ENCODE data around the gene GRSF1.

DNA sequence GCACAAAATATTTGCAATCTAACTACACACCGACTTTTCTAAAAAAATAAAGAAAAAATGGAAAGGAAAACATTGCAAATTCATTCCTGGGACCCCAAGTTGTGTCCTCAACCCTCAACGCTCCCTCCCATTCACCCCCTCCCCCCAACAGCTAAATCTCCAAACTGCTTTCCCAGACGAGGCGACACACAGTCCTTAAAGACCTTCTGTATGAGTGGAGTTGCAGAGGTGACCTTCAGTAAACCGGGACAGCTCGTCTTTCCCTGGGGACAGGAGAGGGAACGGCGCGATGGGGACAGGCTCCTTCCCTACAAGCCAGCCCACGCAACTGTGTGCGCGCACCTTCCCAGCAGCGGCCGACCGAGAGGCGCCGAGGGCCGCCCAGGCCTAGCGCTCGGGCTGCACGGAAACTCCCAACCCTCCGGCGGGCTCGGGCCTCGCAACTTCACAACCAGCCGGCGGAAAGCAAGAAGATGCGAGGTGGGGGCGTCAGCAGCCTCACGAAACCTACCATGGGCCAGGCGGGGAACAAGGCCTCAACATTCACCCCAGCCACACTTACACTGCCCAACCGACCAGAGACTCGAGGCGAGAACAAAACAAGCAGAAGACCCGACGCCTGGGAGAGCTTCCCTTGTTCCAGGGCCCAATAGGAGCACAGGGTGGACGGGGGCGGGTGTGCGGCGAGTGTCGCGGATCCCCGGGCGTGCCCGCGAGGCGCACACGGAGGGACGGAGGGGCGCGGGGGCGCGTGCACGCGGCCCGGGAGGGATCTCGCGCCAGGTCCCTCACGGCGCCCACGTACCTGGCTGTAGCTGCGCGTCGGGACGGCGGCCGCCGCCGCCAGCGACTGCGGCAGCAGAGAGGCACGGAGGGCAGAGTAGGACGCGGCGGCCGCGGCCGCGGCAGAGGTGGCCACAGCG, 763 bp downstream of the GRSF1 start:
- TF ChIP-seq POLR2A (IDR thresholded peaks at IDR 0.05) = peak; percentile 29 to 48
- TF ChIP-seq, protein P1, sequence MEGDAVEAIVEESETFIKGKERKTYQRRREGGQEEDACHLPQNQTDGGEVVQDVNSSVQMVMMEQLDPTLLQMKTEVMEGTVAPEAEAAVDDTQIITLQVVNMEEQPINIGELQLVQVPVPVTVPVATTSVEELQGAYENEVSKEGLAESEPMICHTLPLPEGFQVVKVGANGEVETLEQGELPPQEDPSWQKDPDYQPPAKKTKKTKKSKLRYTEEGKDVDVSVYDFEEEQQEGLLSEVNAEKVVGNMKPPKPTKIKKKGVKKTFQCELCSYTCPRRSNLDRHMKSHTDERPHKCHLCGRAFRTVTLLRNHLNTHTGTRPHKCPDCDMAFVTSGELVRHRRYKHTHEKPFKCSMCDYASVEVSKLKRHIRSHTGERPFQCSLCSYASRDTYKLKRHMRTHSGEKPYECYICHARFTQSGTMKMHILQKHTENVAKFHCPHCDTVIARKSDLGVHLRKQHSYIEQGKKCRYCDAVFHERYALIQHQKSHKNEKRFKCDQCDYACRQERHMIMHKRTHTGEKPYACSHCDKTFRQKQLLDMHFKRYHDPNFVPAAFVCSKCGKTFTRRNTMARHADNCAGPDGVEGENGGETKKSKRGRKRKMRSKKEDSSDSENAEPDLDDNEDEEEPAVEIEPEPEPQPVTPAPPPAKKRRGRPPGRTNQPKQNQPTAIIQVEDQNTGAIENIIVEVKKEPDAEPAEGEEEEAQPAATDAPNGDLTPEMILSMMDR (IDR thresholded peaks at IDR 0.05) = no peak
